K562 (cell line): ENCODE results near the gene EHD2. TPM values are rescaled to one million over a fixed set of nuclear protein-coding genes. Genes with fewer than 3 reads are reported as not detected.
A peak's percentile ranks its signal among the peaks of the same experiment; 100 is the strongest.

Experiments used
- BCOR ChIP-seq: fragments of 450-650 bp; IDR thresholded peaks from 2 replicates; pipeline ENCODE4 v1.6.1; 2016
- EP300 ChIP-seq: IDR thresholded peaks from 2 replicates; pipeline ENCODE4 v1.6.1; 2012; ENCODE audit warnings: low read length, improper control_type of control experiment
- ERF ChIP-seq: fragments of 450-650 bp; formaldehyde crosslinking; IDR thresholded peaks from 2 replicates; pipeline ENCODE4 v1.4.0; 2020; ENCODE audit warnings: mild to moderate bottlenecking, mixed read lengths
- JUND ChIP-seq, 2 experiments: IDR thresholded peaks; 2 replicates in 1 of 2; 3 replicates in 1 of 2; pipeline ENCODE4 v1.6.1; 2011; ENCODE audit warnings: borderline replicate concordance in 2 of 2, low read depth in 2 of 2, low read length in 2 of 2, improper control_type of control experiment in 1 of 2, missing biosample characterization in 1 of 2, missing genetic modification characterization in 1 of 2, missing genetic modification reagents in 1 of 2
- RHOXF2B ChIP-seq: fragments of 250-450 bp; sonication (Bioruptor Pico); conservative IDR thresholded peaks from 2 replicates; pipeline ENCODE4 v1.5.1; 2021
- SPI1 ChIP-seq: IDR thresholded peaks from 2 replicates; pipeline ENCODE4 v1.6.1; 2011; ENCODE audit warnings: low read depth, low read length, control low read depth, borderline replicate concordance
- ZC3H11A ChIP-seq: IDR thresholded peaks from 2 replicates; pipeline ENCODE4 v1.6.1; 2012; ENCODE audit warnings: low read depth, low read length, improper control_type of control experiment
- ZNF707 ChIP-seq: fragments of 250-450 bp; sonication (Bioruptor Pico); conservative IDR thresholded peaks from 2 replicates; pipeline ENCODE4 v1.8.0; 2022; ENCODE audit warnings: inconsistent platforms, mild to moderate bottlenecking, moderate library complexity
- polyA plus RNA-seq, 8 experiments: library from polyadenylated mRNA; depleted of rRNA in 4 of 8; stranded (reverse) in 5 of 8; unstranded in 3 of 8; fragments of >200 nt; fragmentation: Nextera tagmentation in 2 of 8; fragmentation: Illumina TruSeq in 1 of 8; extraction: Ambion mirVana in 2 of 8; extraction: Trizol in 1 of 8; gene quantifications; 2 replicates each; pipeline versions ENCODE4 v1.2.1 to v1.2.3, GENCODE V29; 2011 to 2014; ENCODE audit warnings: inconsistent platforms in 1 of 8, missing spikeins in 1 of 8
- total RNA-seq, 7 experiments: library from RNA; depleted of rRNA in 6 of 7; stranded (reverse); fragments of >200 nt in 6 of 7; fragmentation: Illumina TruSeq in 2 of 7; extraction: Trizol in 2 of 7; gene quantifications; 2 replicates each; pipeline versions ENCODE4 v1.2.1 to v1.2.3, GENCODE V29; 2011 to 2021; ENCODE audit warnings: low replicate concordance in 1 of 7
- TF ChIP-seq, protein P1 (sequence below), 2 experiments: IDR thresholded peaks; 2 replicates each; pipeline ENCODE4 v1.6.1; 2011; ENCODE audit warnings: borderline replicate concordance in 1 of 2, control low read depth in 1 of 2, low read depth in 1 of 2, low read length in 1 of 2, mild to moderate bottlenecking in 1 of 2, mixed read lengths in 1 of 2, moderate library complexity in 1 of 2; ENCODE audit not compliant: insufficient read depth in 1 of 2, insufficient read length in 1 of 2, poor library complexity in 1 of 2, severe bottlenecking in 1 of 2; ENCODE audit errors: extremely low read depth in 1 of 2
- TF ChIP-seq, protein P2 (sequence below): fragments of 450-650 bp; IDR thresholded peaks from 2 replicates; pipeline ENCODE4 v1.6.1; 2017; ENCODE audit warnings: antibody characterized with exemption
- TF ChIP-seq, protein P3 (sequence below): fragments of 450-650 bp; formaldehyde crosslinking; IDR thresholded peaks from 2 replicates; pipeline ENCODE4 v1.4.0; 2022; ENCODE audit warnings: mild to moderate bottlenecking, moderate library complexity
- TF ChIP-seq, protein P4 (sequence below): fragments of 450-650 bp; formaldehyde crosslinking; IDR thresholded peaks from 2 replicates; pipeline ENCODE4 v1.4.0; 2020; ENCODE audit warnings: mild to moderate bottlenecking, moderate library complexity
- TF ChIP-seq, protein P5 (sequence below), 2 experiments: fragments of 450-650 bp in 1 of 2; IDR thresholded peaks; 2 replicates each; pipeline ENCODE4 v1.6.1; 2011 to 2017; ENCODE audit warnings: low read depth in 2 of 2, antibody characterized with exemption in 1 of 2, borderline replicate concordance in 1 of 2, low read length in 1 of 2, mild to moderate bottlenecking in 1 of 2, mixed read lengths in 1 of 2; ENCODE audit not compliant: control insufficient read depth in 1 of 2
- TF ChIP-seq, protein P6 (sequence below): fragments of 450-650 bp; IDR thresholded peaks from 2 replicates; pipeline ENCODE4 v1.6.1; 2016; ENCODE audit warnings: low read depth, mild to moderate bottlenecking, moderate library complexity

EHD2 gene
- total and polyA plus RNA-seq, 9 of the 15 experiments (the other 6 are each of a cell fraction or from before 2014, with no cell fraction given): 1.7 to 32.2 (median 3.0) TPM

DNA sequence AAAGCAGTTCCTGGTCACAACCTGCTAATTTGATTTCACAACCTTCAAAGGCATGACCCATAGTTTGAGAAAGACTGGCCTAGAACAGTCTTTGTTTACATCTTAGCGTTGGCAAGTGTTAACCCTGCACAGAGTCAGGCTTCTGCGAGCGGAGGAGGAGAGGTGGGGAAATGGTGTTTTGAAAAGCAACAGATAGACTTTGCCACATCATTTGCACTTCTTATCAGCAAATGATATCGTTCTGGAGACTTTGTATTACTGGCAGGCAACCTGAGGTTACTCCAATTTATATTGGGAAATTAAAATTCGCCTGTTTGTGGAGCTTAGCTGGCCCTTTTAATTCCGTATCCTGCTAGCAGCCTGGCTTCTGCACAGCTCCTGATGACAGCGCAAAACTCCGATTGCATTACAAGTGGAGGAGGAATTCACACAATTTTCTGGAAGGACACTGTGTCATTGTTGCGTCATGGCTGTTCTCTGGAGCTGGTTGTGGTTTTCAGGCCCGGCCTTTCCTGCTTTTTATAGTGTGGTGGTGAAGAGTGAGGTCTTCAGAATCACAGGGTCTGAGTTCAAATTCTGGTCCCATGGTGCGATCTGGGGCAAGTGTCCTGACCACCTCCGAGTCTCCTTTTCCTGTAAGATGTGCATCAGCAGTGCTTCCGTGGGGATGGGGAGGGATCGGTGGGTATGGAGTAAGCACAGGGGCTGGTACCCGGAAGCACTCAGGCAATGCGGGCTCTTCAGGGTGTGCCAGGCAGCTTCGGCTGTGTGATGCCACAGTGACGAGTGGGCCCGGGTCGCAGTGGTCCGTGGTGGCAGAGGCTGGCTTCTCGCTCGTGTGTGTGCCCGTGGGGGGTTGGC lies 49.1 kb upstream of the EHD2 start (continued):
- TF ChIP-seq, protein P1, sequence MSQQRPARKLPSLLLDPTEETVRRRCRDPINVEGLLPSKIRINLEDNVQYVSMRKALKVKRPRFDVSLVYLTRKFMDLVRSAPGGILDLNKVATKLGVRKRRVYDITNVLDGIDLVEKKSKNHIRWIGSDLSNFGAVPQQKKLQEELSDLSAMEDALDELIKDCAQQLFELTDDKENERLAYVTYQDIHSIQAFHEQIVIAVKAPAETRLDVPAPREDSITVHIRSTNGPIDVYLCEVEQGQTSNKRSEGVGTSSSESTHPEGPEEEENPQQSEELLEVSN (IDR thresholded peaks at IDR 0.05; ENCODE audit: borderline replicate concordance in 1 of 2, extremely low read depth in 1 of 2, insufficient read depth in 1 of 2, insufficient read length in 1 of 2, low read depth in 1 of 2, low read length in 1 of 2, poor library complexity in 1 of 2, severe bottlenecking in 1 of 2): no peak
- TF ChIP-seq, protein P2, sequence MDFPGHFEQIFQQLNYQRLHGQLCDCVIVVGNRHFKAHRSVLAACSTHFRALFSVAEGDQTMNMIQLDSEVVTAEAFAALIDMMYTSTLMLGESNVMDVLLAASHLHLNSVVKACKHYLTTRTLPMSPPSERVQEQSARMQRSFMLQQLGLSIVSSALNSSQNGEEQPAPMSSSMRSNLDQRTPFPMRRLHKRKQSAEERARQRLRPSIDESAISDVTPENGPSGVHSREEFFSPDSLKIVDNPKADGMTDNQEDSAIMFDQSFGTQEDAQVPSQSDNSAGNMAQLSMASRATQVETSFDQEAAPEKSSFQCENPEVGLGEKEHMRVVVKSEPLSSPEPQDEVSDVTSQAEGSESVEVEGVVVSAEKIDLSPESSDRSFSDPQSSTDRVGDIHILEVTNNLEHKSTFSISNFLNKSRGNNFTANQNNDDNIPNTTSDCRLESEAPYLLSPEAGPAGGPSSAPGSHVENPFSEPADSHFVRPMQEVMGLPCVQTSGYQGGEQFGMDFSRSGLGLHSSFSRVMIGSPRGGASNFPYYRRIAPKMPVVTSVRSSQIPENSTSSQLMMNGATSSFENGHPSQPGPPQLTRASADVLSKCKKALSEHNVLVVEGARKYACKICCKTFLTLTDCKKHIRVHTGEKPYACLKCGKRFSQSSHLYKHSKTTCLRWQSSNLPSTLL: no peak
- TF ChIP-seq ERF (CRISPR knock-in tag): no peak
- no peak for TF ChIP-seq RHOXF2B (CRISPR knock-in tag)
- no peak for TF ChIP-seq ZC3H11A
- no peak for TF ChIP-seq ZNF707 (CRISPR knock-in tag)
- TF ChIP-seq, protein P3, sequence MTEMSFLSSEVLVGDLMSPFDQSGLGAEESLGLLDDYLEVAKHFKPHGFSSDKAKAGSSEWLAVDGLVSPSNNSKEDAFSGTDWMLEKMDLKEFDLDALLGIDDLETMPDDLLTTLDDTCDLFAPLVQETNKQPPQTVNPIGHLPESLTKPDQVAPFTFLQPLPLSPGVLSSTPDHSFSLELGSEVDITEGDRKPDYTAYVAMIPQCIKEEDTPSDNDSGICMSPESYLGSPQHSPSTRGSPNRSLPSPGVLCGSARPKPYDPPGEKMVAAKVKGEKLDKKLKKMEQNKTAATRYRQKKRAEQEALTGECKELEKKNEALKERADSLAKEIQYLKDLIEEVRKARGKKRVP (CRISPR knock-in tag): peak; percentile 77; the same call in 1 of the 2 replicates
- TF ChIP-seq, protein P4, sequence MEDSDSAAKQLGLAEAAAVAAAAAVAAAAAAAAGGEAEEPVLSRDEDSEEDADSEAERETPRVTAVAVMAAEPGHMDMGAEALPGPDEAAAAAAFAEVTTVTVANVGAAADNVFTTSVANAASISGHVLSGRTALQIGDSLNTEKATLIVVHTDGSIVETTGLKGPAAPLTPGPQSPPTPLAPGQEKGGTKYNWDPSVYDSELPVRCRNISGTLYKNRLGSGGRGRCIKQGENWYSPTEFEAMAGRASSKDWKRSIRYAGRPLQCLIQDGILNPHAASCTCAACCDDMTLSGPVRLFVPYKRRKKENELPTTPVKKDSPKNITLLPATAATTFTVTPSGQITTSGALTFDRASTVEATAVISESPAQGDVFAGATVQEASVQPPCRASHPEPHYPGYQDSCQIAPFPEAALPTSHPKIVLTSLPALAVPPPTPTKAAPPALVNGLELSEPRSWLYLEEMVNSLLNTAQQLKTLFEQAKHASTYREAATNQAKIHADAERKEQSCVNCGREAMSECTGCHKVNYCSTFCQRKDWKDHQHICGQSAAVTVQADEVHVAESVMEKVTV (CRISPR knock-in tag): no peak
- peak; percentile 77 for TF ChIP-seq JUND (IDR thresholded peaks at IDR 0.05; ENCODE audit: borderline replicate concordance, low read depth, low read length)
- peak; percentile 86 for TF ChIP-seq JUND (tag; IDR thresholded peaks at IDR 0.05; ENCODE audit: borderline replicate concordance, low read depth, low read length)
- TF ChIP-seq, protein P5, sequence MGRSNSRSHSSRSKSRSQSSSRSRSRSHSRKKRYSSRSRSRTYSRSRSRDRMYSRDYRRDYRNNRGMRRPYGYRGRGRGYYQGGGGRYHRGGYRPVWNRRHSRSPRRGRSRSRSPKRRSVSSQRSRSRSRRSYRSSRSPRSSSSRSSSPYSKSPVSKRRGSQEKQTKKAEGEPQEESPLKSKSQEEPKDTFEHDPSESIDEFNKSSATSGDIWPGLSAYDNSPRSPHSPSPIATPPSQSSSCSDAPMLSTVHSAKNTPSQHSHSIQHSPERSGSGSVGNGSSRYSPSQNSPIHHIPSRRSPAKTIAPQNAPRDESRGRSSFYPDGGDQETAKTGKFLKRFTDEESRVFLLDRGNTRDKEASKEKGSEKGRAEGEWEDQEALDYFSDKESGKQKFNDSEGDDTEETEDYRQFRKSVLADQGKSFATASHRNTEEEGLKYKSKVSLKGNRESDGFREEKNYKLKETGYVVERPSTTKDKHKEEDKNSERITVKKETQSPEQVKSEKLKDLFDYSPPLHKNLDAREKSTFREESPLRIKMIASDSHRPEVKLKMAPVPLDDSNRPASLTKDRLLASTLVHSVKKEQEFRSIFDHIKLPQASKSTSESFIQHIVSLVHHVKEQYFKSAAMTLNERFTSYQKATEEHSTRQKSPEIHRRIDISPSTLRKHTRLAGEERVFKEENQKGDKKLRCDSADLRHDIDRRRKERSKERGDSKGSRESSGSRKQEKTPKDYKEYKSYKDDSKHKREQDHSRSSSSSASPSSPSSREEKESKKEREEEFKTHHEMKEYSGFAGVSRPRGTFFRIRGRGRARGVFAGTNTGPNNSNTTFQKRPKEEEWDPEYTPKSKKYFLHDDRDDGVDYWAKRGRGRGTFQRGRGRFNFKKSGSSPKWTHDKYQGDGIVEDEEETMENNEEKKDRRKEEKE (IDR thresholded peaks at IDR 0.05; ENCODE audit: borderline replicate concordance in 1 of 2, control insufficient read depth in 1 of 2, low read depth in 2 of 2, low read length in 1 of 2): no peak
- TF ChIP-seq SPI1: no peak
- peak; percentile 66 for TF ChIP-seq BCOR
- no peak for TF ChIP-seq EP300
- TF ChIP-seq, protein P6, sequence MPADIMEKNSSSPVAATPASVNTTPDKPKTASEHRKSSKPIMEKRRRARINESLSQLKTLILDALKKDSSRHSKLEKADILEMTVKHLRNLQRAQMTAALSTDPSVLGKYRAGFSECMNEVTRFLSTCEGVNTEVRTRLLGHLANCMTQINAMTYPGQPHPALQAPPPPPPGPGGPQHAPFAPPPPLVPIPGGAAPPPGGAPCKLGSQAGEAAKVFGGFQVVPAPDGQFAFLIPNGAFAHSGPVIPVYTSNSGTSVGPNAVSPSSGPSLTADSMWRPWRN: 0 out of 2 replicates have a peak, but pooled peaks have one; percentile 31
